ENCODE results near the gene COL13A1. TPM values are rescaled to one million over a fixed set of nuclear protein-coding genes. Genes with fewer than 3 reads are reported as not detected.

Gene COL13A1
- total RNA-seq, 1 experiment from 2014 or later = 5.9 TPM

DNA sequence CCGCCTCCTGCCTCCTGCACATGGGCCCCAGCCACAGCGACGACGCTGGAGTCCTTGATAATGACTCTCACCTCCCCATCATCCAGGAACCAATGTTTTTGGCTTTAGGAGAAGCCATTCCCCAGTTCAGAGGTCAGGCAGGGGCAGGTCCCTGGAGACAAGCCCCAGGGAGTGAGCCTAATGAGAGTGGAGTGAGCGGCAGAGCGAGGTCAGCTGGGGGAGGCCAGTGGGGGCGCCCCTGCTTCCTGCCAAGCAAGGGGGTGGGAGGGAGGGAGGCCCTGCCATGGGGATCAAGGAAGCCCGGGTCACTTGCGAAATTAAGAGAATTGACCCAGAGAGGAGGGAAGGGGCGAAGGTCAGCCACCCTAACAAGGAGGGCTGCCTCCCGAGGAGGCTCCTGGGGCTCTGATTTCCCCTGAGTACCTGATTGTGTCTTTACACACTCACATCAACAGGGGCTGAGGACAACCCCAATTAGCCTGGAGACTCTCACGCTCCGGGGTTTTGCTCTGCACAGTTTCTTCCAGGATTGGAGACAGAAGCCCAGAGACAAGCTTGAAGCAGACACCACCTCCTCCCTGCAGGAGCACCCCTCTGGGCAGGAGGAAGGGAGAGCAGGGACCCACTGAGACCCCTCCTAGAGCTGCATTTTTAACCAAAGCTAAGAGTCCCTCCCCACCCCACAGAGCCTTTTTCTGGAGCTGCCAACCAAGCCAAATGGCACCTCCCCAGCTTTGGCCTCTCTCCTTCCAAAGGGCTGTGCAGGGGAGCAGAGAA is 112.1 kb downstream of the COL13A1 start:
- TF ChIP-seq, protein P1, sequence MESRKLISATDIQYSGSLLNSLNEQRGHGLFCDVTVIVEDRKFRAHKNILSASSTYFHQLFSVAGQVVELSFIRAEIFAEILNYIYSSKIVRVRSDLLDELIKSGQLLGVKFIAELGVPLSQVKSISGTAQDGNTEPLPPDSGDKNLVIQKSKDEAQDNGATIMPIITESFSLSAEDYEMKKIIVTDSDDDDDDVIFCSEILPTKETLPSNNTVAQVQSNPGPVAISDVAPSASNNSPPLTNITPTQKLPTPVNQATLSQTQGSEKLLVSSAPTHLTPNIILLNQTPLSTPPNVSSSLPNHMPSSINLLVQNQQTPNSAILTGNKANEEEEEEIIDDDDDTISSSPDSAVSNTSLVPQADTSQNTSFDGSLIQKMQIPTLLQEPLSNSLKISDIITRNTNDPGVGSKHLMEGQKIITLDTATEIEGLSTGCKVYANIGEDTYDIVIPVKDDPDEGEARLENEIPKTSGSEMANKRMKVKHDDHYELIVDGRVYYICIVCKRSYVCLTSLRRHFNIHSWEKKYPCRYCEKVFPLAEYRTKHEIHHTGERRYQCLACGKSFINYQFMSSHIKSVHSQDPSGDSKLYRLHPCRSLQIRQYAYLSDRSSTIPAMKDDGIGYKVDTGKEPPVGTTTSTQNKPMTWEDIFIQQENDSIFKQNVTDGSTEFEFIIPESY (IDR thresholded peaks at IDR 0.05; ENCODE audit: extremely low read depth, insufficient replicate concordance, low read length) = no peak
- TF ChIP-seq SIN3A (IDR thresholded peaks at IDR 0.05; ENCODE audit: low read depth) (no peak), POLR2AphosphoS5 (IDR thresholded peaks at IDR 0.05; ENCODE audit: low read depth, low read length) (no peak), EZH2phosphoT487 (IDR thresholded peaks at IDR 0.05; ENCODE audit: borderline replicate concordance) (no peak), SP1 (IDR thresholded peaks at IDR 0.05; ENCODE audit: low read depth) (no peak), TCF7L2 (IDR thresholded peaks at IDR 0.05; ENCODE audit: borderline replicate concordance, extremely low read depth, insufficient read depth, insufficient read length) (no peak), SRF (IDR thresholded peaks at IDR 0.05; ENCODE audit: low read depth) (no peak), ZNF274 (IDR thresholded peaks at IDR 0.05; ENCODE audit: low read depth, low read length) (no peak), EGR1 (IDR thresholded peaks at IDR 0.05; ENCODE audit: low read depth) (no peak), CEBPB (IDR thresholded peaks at IDR 0.05; ENCODE audit: low read depth) (no peak), POLR2A (IDR thresholded peaks at IDR 0.05; ENCODE audit: borderline replicate concordance, extremely low read depth, insufficient read depth, insufficient read length) (no peak), JUND (IDR thresholded peaks at IDR 0.05) (no peak), ELF1 (IDR thresholded peaks at IDR 0.05; ENCODE audit: borderline replicate concordance, low read depth) (no peak), ZFX (IDR thresholded peaks at IDR 0.05) (no peak)
- TF ChIP-seq, protein P2, sequence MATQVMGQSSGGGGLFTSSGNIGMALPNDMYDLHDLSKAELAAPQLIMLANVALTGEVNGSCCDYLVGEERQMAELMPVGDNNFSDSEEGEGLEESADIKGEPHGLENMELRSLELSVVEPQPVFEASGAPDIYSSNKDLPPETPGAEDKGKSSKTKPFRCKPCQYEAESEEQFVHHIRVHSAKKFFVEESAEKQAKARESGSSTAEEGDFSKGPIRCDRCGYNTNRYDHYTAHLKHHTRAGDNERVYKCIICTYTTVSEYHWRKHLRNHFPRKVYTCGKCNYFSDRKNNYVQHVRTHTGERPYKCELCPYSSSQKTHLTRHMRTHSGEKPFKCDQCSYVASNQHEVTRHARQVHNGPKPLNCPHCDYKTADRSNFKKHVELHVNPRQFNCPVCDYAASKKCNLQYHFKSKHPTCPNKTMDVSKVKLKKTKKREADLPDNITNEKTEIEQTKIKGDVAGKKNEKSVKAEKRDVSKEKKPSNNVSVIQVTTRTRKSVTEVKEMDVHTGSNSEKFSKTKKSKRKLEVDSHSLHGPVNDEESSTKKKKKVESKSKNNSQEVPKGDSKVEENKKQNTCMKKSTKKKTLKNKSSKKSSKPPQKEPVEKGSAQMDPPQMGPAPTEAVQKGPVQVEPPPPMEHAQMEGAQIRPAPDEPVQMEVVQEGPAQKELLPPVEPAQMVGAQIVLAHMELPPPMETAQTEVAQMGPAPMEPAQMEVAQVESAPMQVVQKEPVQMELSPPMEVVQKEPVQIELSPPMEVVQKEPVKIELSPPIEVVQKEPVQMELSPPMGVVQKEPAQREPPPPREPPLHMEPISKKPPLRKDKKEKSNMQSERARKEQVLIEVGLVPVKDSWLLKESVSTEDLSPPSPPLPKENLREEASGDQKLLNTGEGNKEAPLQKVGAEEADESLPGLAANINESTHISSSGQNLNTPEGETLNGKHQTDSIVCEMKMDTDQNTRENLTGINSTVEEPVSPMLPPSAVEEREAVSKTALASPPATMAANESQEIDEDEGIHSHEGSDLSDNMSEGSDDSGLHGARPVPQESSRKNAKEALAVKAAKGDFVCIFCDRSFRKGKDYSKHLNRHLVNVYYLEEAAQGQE (IDR thresholded peaks at IDR 0.05; ENCODE audit: low read depth) = no peak
- TF ChIP-seq, protein P3, sequence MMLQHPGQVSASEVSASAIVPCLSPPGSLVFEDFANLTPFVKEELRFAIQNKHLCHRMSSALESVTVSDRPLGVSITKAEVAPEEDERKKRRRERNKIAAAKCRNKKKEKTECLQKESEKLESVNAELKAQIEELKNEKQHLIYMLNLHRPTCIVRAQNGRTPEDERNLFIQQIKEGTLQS (IDR thresholded peaks at IDR 0.05) = no peak
- Histone ChIP-seq H3K36me3 (ENCODE audit: control insufficient read depth in 1 of 2, insufficient read depth in 2 of 2, low read length in 2 of 2) (no peaks in the 10 kb centered on the region), H4K20me1 (ENCODE audit: insufficient read depth) (no peaks in the 10 kb centered on the region), H2AFZ (ENCODE audit: low read depth, low read length, poor library complexity, severe bottlenecking) (no peak overlapping the region), H3K79me2 (ENCODE audit: insufficient read depth, low read length) (no peaks in the 10 kb centered on the region), H3K27ac (ENCODE audit: low read depth, low read length) (no peak overlapping the region), H3K9ac (ENCODE audit: low read length) (no peak overlapping the region), H3K4me3 (replicated peaks in 1 of 2; ENCODE audit: low read depth in 1 of 2, low read length in 2 of 2) (no peak overlapping the region), H3K4me1 (ENCODE audit: control insufficient read depth in 1 of 2, insufficient read depth in 2 of 2, low read length in 2 of 2) (no peaks in the 10 kb centered on the region), H3K9me3 (ENCODE audit: control insufficient read depth in 1 of 2, insufficient read depth in 1 of 2, low read depth in 1 of 2, low read length in 2 of 2) (no peaks in the 10 kb centered on the region), H3K27me3 (ENCODE audit: insufficient read depth, low read length) (no peaks in the 10 kb centered on the region), H3K9me2 (ENCODE audit: insufficient read depth) (no peaks in the 10 kb centered on the region), H3K4me2 (ENCODE audit: low read length) (no peak overlapping the region)
- ChIA-PET POLR2A (no interaction called here), RAD21 (ENCODE audit: low non-redundant PET in 1 of 2, low total read pairs in 2 of 2, uncharacterized antibody in 2 of 2, unreplicated experiment in 2 of 2) (interaction anchor here (0.9 to 1.7 kb wide), 8 partner anchors 12 to 171 kb away, joined by 3 to 17 read pairs (median 6); no protein-coding TSS in a partner anchor), CTCF (interaction anchor here (0.7 to 6.7 kb wide), 20 partner anchors 8 to 270 kb away, joined by 3 to 120 read pairs (median 7); partner anchors contain the start of gene COL13A1)
- intact Hi-C loops (cut with micrococcal nuclease) = loop anchor here (1.0 to 5.0 kb wide), 5 partner anchors 31 to 271 kb away; partner anchors contain the start of gene COL13A1
- no TSS peak for BruUV-seq (replicated peaks)
- DNase-seq (ENCODE audit: low read depth, low spot score) (no peak), ATAC-seq (no peak)
